HCT116 (cell line): ENCODE data around the gene DHRS12. TPM values are rescaled to one million over a fixed set of nuclear protein-coding genes. Genes with fewer than 3 reads are reported as not detected.

Source experiments
- ATAC-seq: fragments of 200-7000 bp; cut with Tn5 transposase; 2 replicates; pipeline ENCODE4 v1.9.1; 2020; ENCODE audit warnings: mild to moderate bottlenecking, moderate library complexity
- BruUV-seq: library from RNA; stranded (reverse); fragments of 400-500 nt; replicated peaks from 2 replicates; lab custom pipeline; 2021; lab: Mats Ljungman, UMichigan
- CTCF ChIA-PET: fragments of 300-600 bp; sonication (Branson Sonifier 250); formaldehyde crosslinking; loops from one replicate; lab custom pipeline; 2021; ENCODE audit warnings: antibody characterized with exemption; lab: Charles Lee
- POLR2A ChIA-PET: fragments of 300-600, 350-600 bp; sonication (Branson Sonifier 250); formaldehyde crosslinking; loops from one replicate; lab custom pipeline; 2021; ENCODE audit warnings: antibody characterized with exemption; lab: Charles Lee
- RAD21 ChIA-PET, 2 experiments: fragments of 300-600 bp; sonication (Branson Sonifier 250); formaldehyde crosslinking; loops; one replicate each; lab custom pipeline; 2023; ENCODE audit warnings: low total read pairs in 2 of 2; ENCODE audit not compliant: uncharacterized antibody in 2 of 2, unreplicated experiment in 2 of 2, low non-redundant PET in 1 of 2; lab: Charles Lee
- DNase-seq: peaks from one replicate; pipeline ENCODE4 v3.0.0-alpha.2; 2010; ENCODE audit warnings: low read depth, low spot score
- H2AFZ ChIP-seq: fragments of 200-600 bp; shearing (Covaris generic), sonication (generic); 2 replicates; pipeline ENCODE4 v1.6.1; 2017; ENCODE audit warnings: low read depth, mixed run types, mixed read lengths, antibody characterized with exemption, low read length; ENCODE audit not compliant: poor library complexity, severe bottlenecking
- H3K27ac ChIP-seq: 2 replicates; pipeline ENCODE4 v1.5.1; 2012; ENCODE audit warnings: low read depth, low read length
- H3K27me3 ChIP-seq: fragments of 200-600 bp; sonication (generic); 2 replicates; pipeline ENCODE4 v1.6.1; 2016; ENCODE audit warnings: mixed run types, low read length, mixed read lengths; ENCODE audit not compliant: insufficient read depth
- H3K36me3 ChIP-seq, 2 experiments: fragments of 200-500 bp in 1 of 2; fragments of 200-600 bp in 1 of 2; sonication (Bioruptor generic) in 1 of 2; sonication (generic) in 1 of 2; 2 replicates each; pipeline versions ENCODE4 v1.5.1 to v1.6.1; 2014 to 2016; ENCODE audit warnings: low read length in 2 of 2, inconsistent platforms in 1 of 2, mixed read lengths in 1 of 2, mixed run types in 1 of 2; ENCODE audit not compliant: insufficient read depth in 2 of 2, control insufficient read depth in 1 of 2
- H3K4me1 ChIP-seq, 2 experiments: fragments of 200-600 bp in 1 of 2; sonication (generic) in 1 of 2; 2 replicates each; pipeline versions ENCODE4 v1.5.1 to v1.6.1; 2012 to 2017; ENCODE audit warnings: low read length in 2 of 2, inconsistent platforms in 1 of 2, mild to moderate bottlenecking in 1 of 2, mixed read lengths in 1 of 2, mixed run types in 1 of 2, moderate library complexity in 1 of 2; ENCODE audit not compliant: insufficient read depth in 2 of 2, control insufficient read depth in 1 of 2
- H3K4me2 ChIP-seq: fragments of 200-600 bp; sonication (generic); 2 replicates; pipeline ENCODE4 v1.6.1; 2017; ENCODE audit warnings: mixed run types, low read length, mixed read lengths
- H3K4me3 ChIP-seq, 2 experiments: fragments of 200-600 bp in 1 of 2; sonication (generic) in 1 of 2; replicated peaks in 1 of 2; 2 replicates each; pipeline ENCODE4 v1.5.1; 2011 to 2016; ENCODE audit warnings: low read length in 2 of 2, control low read depth in 1 of 2, low read depth in 1 of 2, mild to moderate bottlenecking in 1 of 2, mixed read lengths in 1 of 2, mixed run types in 1 of 2
- H3K79me2 ChIP-seq: fragments of 200-600 bp; sonication (generic); 2 replicates; pipeline ENCODE4 v1.6.1; 2017; ENCODE audit warnings: mild to moderate bottlenecking, mixed run types, low read length, moderate library complexity, mixed read lengths; ENCODE audit not compliant: insufficient read depth
- H3K9ac ChIP-seq: fragments of 200-600 bp; sonication (generic); 2 replicates; pipeline ENCODE4 v1.6.1; 2016; ENCODE audit warnings: low read length, mixed read lengths
- H3K9me2 ChIP-seq: fragments of 200-600 bp; sonication (generic), shearing (Covaris generic); 2 replicates; pipeline ENCODE4 v1.6.1; 2017; ENCODE audit warnings: mixed run types, mild to moderate bottlenecking, moderate library complexity; ENCODE audit not compliant: insufficient read depth
- H3K9me3 ChIP-seq, 2 experiments: fragments of 200-500 bp in 1 of 2; fragments of 200-600 bp in 1 of 2; sonication (Bioruptor generic) in 1 of 2; sonication (generic) in 1 of 2; 2 replicates each; pipeline ENCODE4 v1.6.1; 2014 to 2017; ENCODE audit warnings: low read length in 2 of 2, mixed read lengths in 2 of 2, inconsistent platforms in 1 of 2, low read depth in 1 of 2, mild to moderate bottlenecking in 1 of 2, mixed run types in 1 of 2, moderate library complexity in 1 of 2; ENCODE audit not compliant: control insufficient read depth in 1 of 2, insufficient read depth in 1 of 2
- H4K20me1 ChIP-seq: fragments of 200-600 bp; sonication (generic), shearing (Covaris generic); 2 replicates; pipeline ENCODE4 v1.6.1; 2017; ENCODE audit warnings: mixed run types, mild to moderate bottlenecking, moderate library complexity; ENCODE audit not compliant: insufficient read depth
- EGR1 ChIP-seq: IDR thresholded peaks from 2 replicates; pipeline ENCODE4 v1.6.1; 2012; ENCODE audit warnings: low read depth
- ELF1 ChIP-seq: IDR thresholded peaks from 2 replicates; pipeline ENCODE4 v1.6.1; 2012; ENCODE audit warnings: low read depth, borderline replicate concordance
- POLR2A ChIP-seq: IDR thresholded peaks from 2 replicates; pipeline ENCODE4 v1.7.0; 2011; ENCODE audit warnings: borderline replicate concordance; ENCODE audit not compliant: insufficient read depth, insufficient read length; ENCODE audit errors: extremely low read depth
- POLR2AphosphoS5 ChIP-seq: IDR thresholded peaks from 2 replicates; pipeline ENCODE4 v1.6.1; 2011; ENCODE audit warnings: mild to moderate bottlenecking, low read depth, low read length, moderate library complexity
- SIN3A ChIP-seq: IDR thresholded peaks from 2 replicates; pipeline ENCODE4 v1.6.1; 2012; ENCODE audit warnings: low read depth
- SP1 ChIP-seq: IDR thresholded peaks from 2 replicates; pipeline ENCODE4 v1.6.1; 2012; ENCODE audit warnings: low read depth
- SRF ChIP-seq: IDR thresholded peaks from 2 replicates; pipeline ENCODE4 v1.6.1; 2012; ENCODE audit warnings: low read depth
- YY1 ChIP-seq: IDR thresholded peaks from 2 replicates; pipeline ENCODE4 v1.6.1; 2011; ENCODE audit warnings: low read length, low read depth, moderate library complexity, mild to moderate bottlenecking; ENCODE audit not compliant: insufficient replicate concordance; ENCODE audit errors: extremely low read depth
- ZFX ChIP-seq: fragments of 450-650 bp; IDR thresholded peaks from 2 replicates; pipeline ENCODE4 v1.6.1; 2017
- intact Hi-C: fragments of 100-400 bp; cut with micrococcal nuclease; formaldehyde crosslinking; loops from 2 replicates; pipeline ENCODE4 v1.10.0; 2022
- total RNA-seq: library from RNA; stranded (reverse); gene quantifications from one replicate; pipeline ENCODE4 v1.2.1, GENCODE V29; 2021; ENCODE audit not compliant: unreplicated experiment
- TF ChIP-seq, protein P1 (sequence below): IDR thresholded peaks from 2 replicates; pipeline ENCODE4 v1.6.1; 2011; ENCODE audit warnings: mild to moderate bottlenecking, low read length, moderate library complexity; ENCODE audit not compliant: insufficient replicate concordance; ENCODE audit errors: extremely low read depth
- TF ChIP-seq, protein P2 (sequence below), 3 experiments: fragments of 200-600 bp in 1 of 3; sonication (generic) in 1 of 3; IDR thresholded peaks in 2 of 3; conservative IDR thresholded peaks in 1 of 3; 2 replicates each; pipeline ENCODE4 v1.5.1; 2012 to 2017; ENCODE audit warnings: low read depth in 2 of 3, low read length in 2 of 3, antibody characterized with exemption in 1 of 3, borderline replicate concordance in 1 of 3, control low read depth in 1 of 3, mild to moderate bottlenecking in 1 of 3, mixed read lengths in 1 of 3, mixed run types in 1 of 3, moderate library complexity in 1 of 3; ENCODE audit not compliant: insufficient read depth in 1 of 3
- TF ChIP-seq, protein P3 (sequence below): IDR thresholded peaks from 2 replicates; pipeline ENCODE4 v1.6.1; 2012; ENCODE audit warnings: low read depth
- TF ChIP-seq, protein P4 (sequence below): IDR thresholded peaks from 2 replicates; pipeline ENCODE4 v1.6.1; 2012

DHRS12 gene
- total RNA-seq, 1 experiment from 2014 or later = 3.9 TPM

DNA sequence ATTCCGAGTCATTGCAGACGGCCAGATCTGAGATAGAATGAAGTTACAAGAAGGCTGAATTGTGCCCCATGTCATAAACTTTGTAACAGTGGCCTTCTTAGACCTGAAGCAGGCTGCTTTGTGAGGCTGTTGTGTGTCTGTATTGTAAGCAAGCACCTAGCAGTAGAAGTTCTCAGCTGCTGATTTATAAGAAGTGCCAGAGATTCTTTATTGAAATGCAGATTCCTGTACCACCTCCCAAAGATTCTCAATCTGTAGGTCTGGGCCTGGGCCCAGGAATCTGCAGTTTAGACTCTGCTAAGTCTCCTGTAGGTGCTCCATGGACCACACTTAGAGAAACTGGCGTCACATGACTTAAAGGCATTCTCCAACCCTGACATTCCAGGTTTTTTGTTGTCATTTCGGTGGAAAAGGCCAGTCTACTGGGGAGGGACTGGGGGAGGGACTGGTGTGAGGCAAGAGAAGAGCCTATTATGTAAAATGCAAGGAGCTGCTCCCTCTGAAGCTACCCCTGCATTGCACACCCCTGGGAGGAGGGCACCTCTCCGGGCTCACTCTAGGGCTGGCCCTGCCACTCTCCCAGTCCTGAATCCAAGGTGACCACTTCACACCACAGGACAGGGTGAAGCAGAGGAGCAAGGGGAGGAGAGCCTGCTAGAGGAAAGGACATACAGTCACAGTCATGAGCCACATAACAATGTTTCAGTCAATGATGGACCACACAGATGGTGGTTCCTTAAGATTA is 41.8 kb upstream of the DHRS12 start:
- Histone ChIP-seq H3K4me2 (peak overlapping the region; percentile 69), H3K9me2 (no peaks in the 10 kb centered on the region), H3K27ac (no peak overlapping the region), H3K27me3 (no peaks in the 10 kb centered on the region), H3K9me3 (no peaks in the 10 kb centered on the region), H3K4me3 (peak overlapping the region in 1 of 2 experiments; percentile 34; a peak in 2 of 4 replicates), H3K36me3 (no peaks in the 10 kb centered on the region), H3K9ac (no peak overlapping the region), H3K4me1 (peaks cover 3 to 14% of the 10 kb centered on the region in 2 experiments; a peak in 3 of 4 replicates), H3K79me2 (no peaks in the 10 kb centered on the region), H2AFZ (peak overlapping the region; percentile 88), H4K20me1 (no peaks in the 10 kb centered on the region)
- ATAC-seq (peak; percentile 8; the same call in 1 of the 2 replicates), DNase-seq (no peak)
- TF ChIP-seq, protein P1, sequence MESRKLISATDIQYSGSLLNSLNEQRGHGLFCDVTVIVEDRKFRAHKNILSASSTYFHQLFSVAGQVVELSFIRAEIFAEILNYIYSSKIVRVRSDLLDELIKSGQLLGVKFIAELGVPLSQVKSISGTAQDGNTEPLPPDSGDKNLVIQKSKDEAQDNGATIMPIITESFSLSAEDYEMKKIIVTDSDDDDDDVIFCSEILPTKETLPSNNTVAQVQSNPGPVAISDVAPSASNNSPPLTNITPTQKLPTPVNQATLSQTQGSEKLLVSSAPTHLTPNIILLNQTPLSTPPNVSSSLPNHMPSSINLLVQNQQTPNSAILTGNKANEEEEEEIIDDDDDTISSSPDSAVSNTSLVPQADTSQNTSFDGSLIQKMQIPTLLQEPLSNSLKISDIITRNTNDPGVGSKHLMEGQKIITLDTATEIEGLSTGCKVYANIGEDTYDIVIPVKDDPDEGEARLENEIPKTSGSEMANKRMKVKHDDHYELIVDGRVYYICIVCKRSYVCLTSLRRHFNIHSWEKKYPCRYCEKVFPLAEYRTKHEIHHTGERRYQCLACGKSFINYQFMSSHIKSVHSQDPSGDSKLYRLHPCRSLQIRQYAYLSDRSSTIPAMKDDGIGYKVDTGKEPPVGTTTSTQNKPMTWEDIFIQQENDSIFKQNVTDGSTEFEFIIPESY = no peak
- TF ChIP-seq, protein P2, sequence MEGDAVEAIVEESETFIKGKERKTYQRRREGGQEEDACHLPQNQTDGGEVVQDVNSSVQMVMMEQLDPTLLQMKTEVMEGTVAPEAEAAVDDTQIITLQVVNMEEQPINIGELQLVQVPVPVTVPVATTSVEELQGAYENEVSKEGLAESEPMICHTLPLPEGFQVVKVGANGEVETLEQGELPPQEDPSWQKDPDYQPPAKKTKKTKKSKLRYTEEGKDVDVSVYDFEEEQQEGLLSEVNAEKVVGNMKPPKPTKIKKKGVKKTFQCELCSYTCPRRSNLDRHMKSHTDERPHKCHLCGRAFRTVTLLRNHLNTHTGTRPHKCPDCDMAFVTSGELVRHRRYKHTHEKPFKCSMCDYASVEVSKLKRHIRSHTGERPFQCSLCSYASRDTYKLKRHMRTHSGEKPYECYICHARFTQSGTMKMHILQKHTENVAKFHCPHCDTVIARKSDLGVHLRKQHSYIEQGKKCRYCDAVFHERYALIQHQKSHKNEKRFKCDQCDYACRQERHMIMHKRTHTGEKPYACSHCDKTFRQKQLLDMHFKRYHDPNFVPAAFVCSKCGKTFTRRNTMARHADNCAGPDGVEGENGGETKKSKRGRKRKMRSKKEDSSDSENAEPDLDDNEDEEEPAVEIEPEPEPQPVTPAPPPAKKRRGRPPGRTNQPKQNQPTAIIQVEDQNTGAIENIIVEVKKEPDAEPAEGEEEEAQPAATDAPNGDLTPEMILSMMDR (IDR thresholded peaks at IDR 0.05 in 2 of 3, conservative IDR thresholded peaks at IDR 0.05 in 1 of 3; ENCODE audit: borderline replicate concordance in 1 of 3, insufficient read depth in 1 of 3, low read depth in 2 of 3, low read length in 2 of 3) = no peak
- TF ChIP-seq SRF = no peak
- no peak for TF ChIP-seq POLR2A
- TF ChIP-seq ELF1 = no peak
- TF ChIP-seq, protein P3, sequence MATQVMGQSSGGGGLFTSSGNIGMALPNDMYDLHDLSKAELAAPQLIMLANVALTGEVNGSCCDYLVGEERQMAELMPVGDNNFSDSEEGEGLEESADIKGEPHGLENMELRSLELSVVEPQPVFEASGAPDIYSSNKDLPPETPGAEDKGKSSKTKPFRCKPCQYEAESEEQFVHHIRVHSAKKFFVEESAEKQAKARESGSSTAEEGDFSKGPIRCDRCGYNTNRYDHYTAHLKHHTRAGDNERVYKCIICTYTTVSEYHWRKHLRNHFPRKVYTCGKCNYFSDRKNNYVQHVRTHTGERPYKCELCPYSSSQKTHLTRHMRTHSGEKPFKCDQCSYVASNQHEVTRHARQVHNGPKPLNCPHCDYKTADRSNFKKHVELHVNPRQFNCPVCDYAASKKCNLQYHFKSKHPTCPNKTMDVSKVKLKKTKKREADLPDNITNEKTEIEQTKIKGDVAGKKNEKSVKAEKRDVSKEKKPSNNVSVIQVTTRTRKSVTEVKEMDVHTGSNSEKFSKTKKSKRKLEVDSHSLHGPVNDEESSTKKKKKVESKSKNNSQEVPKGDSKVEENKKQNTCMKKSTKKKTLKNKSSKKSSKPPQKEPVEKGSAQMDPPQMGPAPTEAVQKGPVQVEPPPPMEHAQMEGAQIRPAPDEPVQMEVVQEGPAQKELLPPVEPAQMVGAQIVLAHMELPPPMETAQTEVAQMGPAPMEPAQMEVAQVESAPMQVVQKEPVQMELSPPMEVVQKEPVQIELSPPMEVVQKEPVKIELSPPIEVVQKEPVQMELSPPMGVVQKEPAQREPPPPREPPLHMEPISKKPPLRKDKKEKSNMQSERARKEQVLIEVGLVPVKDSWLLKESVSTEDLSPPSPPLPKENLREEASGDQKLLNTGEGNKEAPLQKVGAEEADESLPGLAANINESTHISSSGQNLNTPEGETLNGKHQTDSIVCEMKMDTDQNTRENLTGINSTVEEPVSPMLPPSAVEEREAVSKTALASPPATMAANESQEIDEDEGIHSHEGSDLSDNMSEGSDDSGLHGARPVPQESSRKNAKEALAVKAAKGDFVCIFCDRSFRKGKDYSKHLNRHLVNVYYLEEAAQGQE = no peak
- TF ChIP-seq ZFX = no peak
- no peak for TF ChIP-seq SP1
- TF ChIP-seq EGR1 = no peak
- TF ChIP-seq, protein P4, sequence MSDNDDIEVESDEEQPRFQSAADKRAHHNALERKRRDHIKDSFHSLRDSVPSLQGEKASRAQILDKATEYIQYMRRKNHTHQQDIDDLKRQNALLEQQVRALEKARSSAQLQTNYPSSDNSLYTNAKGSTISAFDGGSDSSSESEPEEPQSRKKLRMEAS = no peak
- no peak for TF ChIP-seq YY1
- TF ChIP-seq SIN3A = no peak
- TF ChIP-seq POLR2AphosphoS5 = no peak
- POLR2A ChIA-PET = no interaction called here
- intact Hi-C loops = loop anchor here (1.0 kb wide), 1 partner anchor 282 kb away; no protein-coding TSS in a partner anchor
- BruUV-seq = no TSS peak
- RAD21 ChIA-PET = no interaction called here
- CTCF ChIA-PET = interaction anchor here (0.5 to 2.0 kb wide), 14 partner anchors 9 to 605 kb away, joined by 3 to 11 read pairs (median 4); partner anchors contain the start of gene VPS36
